BLaER1 (cell line): ENCODE results near the gene PTPN14.

ENCODE experiments used
- H3K27ac ChIP-seq: shearing (Covaris generic); formaldehyde crosslinking; 2 replicates; pipeline ENCODE4 v1.8.1; 2022
- H3K27me3 ChIP-seq: shearing (Covaris generic); formaldehyde crosslinking; 2 replicates; pipeline ENCODE4 v1.8.1; 2022
- H3K36me3 ChIP-seq: shearing (Covaris generic); formaldehyde crosslinking; 2 replicates; pipeline ENCODE4 v1.8.1; 2022
- H3K4me1 ChIP-seq: shearing (Covaris generic); formaldehyde crosslinking; 2 replicates; pipeline ENCODE4 v1.8.1; 2022
- H3K4me2 ChIP-seq: shearing (Covaris generic); formaldehyde crosslinking; 2 replicates; pipeline ENCODE4 v1.8.1; 2022
- H3K4me3 ChIP-seq: shearing (Covaris generic); formaldehyde crosslinking; 2 replicates; pipeline ENCODE4 v1.8.1; 2022
- H3K9ac ChIP-seq: shearing (Covaris generic); formaldehyde crosslinking; 2 replicates; pipeline ENCODE4 v1.8.1; 2022
- H3K9me3 ChIP-seq: shearing (Covaris generic); formaldehyde crosslinking; 2 replicates; pipeline ENCODE4 v1.8.1; 2022
- H4K20me1 ChIP-seq: shearing (Covaris generic); formaldehyde crosslinking; 2 replicates; pipeline ENCODE4 v1.8.1; 2022
- Cebpa-rat ChIP-seq: shearing (Covaris generic); IDR thresholded peaks from 2 replicates; pipeline ENCODE4 v1.8.1; 2022

PTPN14 gene

GRCh38 chr1:214544791-214545190 is 6.6 kb downstream of the PTPN14 start:
- no peaks in the 10 kb centered on the region for H4K20me1 ChIP-seq
- no peak overlapping the region for H3K27ac ChIP-seq
- TF ChIP-seq Cebpa-rat: no peak
- H3K36me3 ChIP-seq: no peaks in the 10 kb centered on the region
- no peak overlapping the region for H3K9ac ChIP-seq
- H3K9me3 ChIP-seq: no peaks in the 10 kb centered on the region
- peaks cover 2% of the 10 kb centered on the region; the same call in 1 of the 2 replicates for H3K27me3 ChIP-seq
- H3K4me1 ChIP-seq: peaks cover 8% of the 10 kb centered on the region
- H3K4me3 ChIP-seq: no peak overlapping the region
- H3K4me2 ChIP-seq: no peak overlapping the region

- Histone ChIP-seq H3K9ac (no peak overlapping the region), H3K27ac (no peak overlapping the region), H3K9me3 (no peaks in the 10 kb centered on the region), H4K20me1 (no peaks in the 10 kb centered on the region), H3K36me3 (no peaks in the 10 kb centered on the region), H3K27me3 (no peaks in the 10 kb centered on the region), H3K4me1 (peaks cover 8% of the 10 kb centered on the region), H3K4me3 (no peak overlapping the region), H3K4me2 (peak overlapping the region; percentile 33)
- TF ChIP-seq Cebpa-rat: no peak
Measured at GRCh38 chr1:214542275-214543199, 8.9 kb downstream of the PTPN14 start.

- H3K27ac ChIP-seq: no peak overlapping the region
- H4K20me1 ChIP-seq: no peaks in the 10 kb centered on the region
- no peak for TF ChIP-seq Cebpa-rat
- H3K36me3 ChIP-seq: no peaks in the 10 kb centered on the region
- H3K9ac ChIP-seq: no peak overlapping the region
- no peaks in the 10 kb centered on the region for H3K9me3 ChIP-seq
- no peaks in the 10 kb centered on the region for H3K27me3 ChIP-seq
- no peak overlapping the region for H3K4me3 ChIP-seq
- peaks cover 8% of the 10 kb centered on the region for H3K4me1 ChIP-seq
- H3K4me2 ChIP-seq: no peak overlapping the region
Measured at GRCh38 chr1:214541693-214542092, 9.7 kb downstream of the PTPN14 start.

GRCh38 chr1:214541206-214541605 is 10.2 kb downstream of the PTPN14 start:
- Histone ChIP-seq H3K9me3 (no peaks in the 10 kb centered on the region), H3K4me3 (no peak overlapping the region), H4K20me1 (no peaks in the 10 kb centered on the region), H3K36me3 (no peaks in the 10 kb centered on the region), H3K4me2 (no peak overlapping the region), H3K27me3 (no peaks in the 10 kb centered on the region), H3K27ac (no peak overlapping the region), H3K4me1 (peaks cover 8% of the 10 kb centered on the region), H3K9ac (no peak overlapping the region)
- TF ChIP-seq Cebpa-rat: no peak

- Histone ChIP-seq H3K4me2 (no peak overlapping the region), H3K4me1 (peaks cover 8% of the 10 kb centered on the region), H3K36me3 (no peaks in the 10 kb centered on the region), H3K9ac (no peak overlapping the region), H3K27ac (no peak overlapping the region), H4K20me1 (no peaks in the 10 kb centered on the region), H3K9me3 (no peaks in the 10 kb centered on the region), H3K4me3 (no peak overlapping the region), H3K27me3 (no peaks in the 10 kb centered on the region)
- TF ChIP-seq Cebpa-rat: no peak
Measured at GRCh38 chr1:214540324-214540723, 11.1 kb downstream of the PTPN14 start.

- H4K20me1 ChIP-seq: no peaks in the 10 kb centered on the region
- H3K36me3 ChIP-seq: no peaks in the 10 kb centered on the region
- no peaks in the 10 kb centered on the region for H3K9me3 ChIP-seq
- H3K27me3 ChIP-seq: no peaks in the 10 kb centered on the region
- H3K4me2 ChIP-seq: no peak overlapping the region
- H3K9ac ChIP-seq: no peak overlapping the region
- H3K4me1 ChIP-seq: peaks cover 8% of the 10 kb centered on the region
- no peak for TF ChIP-seq Cebpa-rat
- no peak overlapping the region for H3K4me3 ChIP-seq
- H3K27ac ChIP-seq: no peak overlapping the region
Measured at GRCh38 chr1:214538496-214538895, 12.9 kb downstream of the PTPN14 start.

GRCh38 chr1:214537872-214538473 is 13.4 kb downstream of the PTPN14 start:
- no peaks in the 10 kb centered on the region for H3K9me3 ChIP-seq
- no peaks in the 10 kb centered on the region for H3K36me3 ChIP-seq
- H3K4me3 ChIP-seq: no peak overlapping the region
- H3K9ac ChIP-seq: no peak overlapping the region
- peaks cover 8% of the 10 kb centered on the region for H3K4me1 ChIP-seq
- no peaks in the 10 kb centered on the region for H3K27me3 ChIP-seq
- no peak for TF ChIP-seq Cebpa-rat
- no peak overlapping the region for H3K27ac ChIP-seq
- H4K20me1 ChIP-seq: no peaks in the 10 kb centered on the region
- no peak overlapping the region for H3K4me2 ChIP-seq

GRCh38 chr1:214537219-214537618 is 14.2 kb downstream of the PTPN14 start:
- no peak overlapping the region for H3K9ac ChIP-seq

GRCh38 chr1:214532070-214532469 is 19.3 kb downstream of the PTPN14 start:
- Histone ChIP-seq H3K27ac (no peak overlapping the region), H3K4me2 (no peak overlapping the region), H3K4me3 (no peak overlapping the region), H3K27me3 (no peaks in the 10 kb centered on the region), H4K20me1 (no peaks in the 10 kb centered on the region), H3K36me3 (no peaks in the 10 kb centered on the region), H3K9ac (no peak overlapping the region), H3K4me1 (no peaks in the 10 kb centered on the region), H3K9me3 (peaks cover 3% of the 10 kb centered on the region; the same call in 1 of the 2 replicates)
- TF ChIP-seq Cebpa-rat: no peak

More at GRCh38 chr1:214537219-214537618, 14.2 kb downstream of the PTPN14 start:
- no peak overlapping the region for H3K27ac ChIP-seq
- H3K4me2 ChIP-seq: no peak overlapping the region
- no peaks in the 10 kb centered on the region for H3K36me3 ChIP-seq
- peaks cover under 1% of the 10 kb centered on the region for H3K4me1 ChIP-seq
- H3K9me3 ChIP-seq: peaks cover under 1% of the 10 kb centered on the region; the same call in 1 of the 2 replicates
- H3K27me3 ChIP-seq: no peaks in the 10 kb centered on the region
- no peak for TF ChIP-seq Cebpa-rat
- no peak overlapping the region for H3K4me3 ChIP-seq
- H4K20me1 ChIP-seq: no peaks in the 10 kb centered on the region

GRCh38 chr1:214525535-214526019 is 25.8 kb downstream of the PTPN14 start:
- no peak for TF ChIP-seq Cebpa-rat
- no peak overlapping the region for H3K27ac ChIP-seq
- H3K4me1 ChIP-seq: peaks cover 21% of the 10 kb centered on the region
- H3K9ac ChIP-seq: no peak overlapping the region
- no peaks in the 10 kb centered on the region for H3K36me3 ChIP-seq
- H4K20me1 ChIP-seq: no peaks in the 10 kb centered on the region
- no peaks in the 10 kb centered on the region for H3K9me3 ChIP-seq
- H3K4me2 ChIP-seq: peak overlapping the region; percentile 49
- no peak overlapping the region for H3K4me3 ChIP-seq
- no peaks in the 10 kb centered on the region for H3K27me3 ChIP-seq
